Measurements from ENCODE around the gene EEF1AKMT4. TPM values are rescaled to one million over a fixed set of nuclear protein-coding genes. Genes with fewer than 3 reads are reported as not detected.

EEF1AKMT4 gene
- polyA plus RNA-seq, 1 donor (not counting 4 experiments of a cell fraction or from before 2014, with no cell fraction given), result 10.8 TPM

GRCh38 chr3:184211297-184211696, 38.2 kb upstream of the EEF1AKMT4 start:
- no peak overlapping the region for H3K4me3 ChIP-seq (ENCODE audit: control insufficient read depth in 2 of 3, extremely low read depth in 1 of 3, insufficient read depth in 2 of 3, low read depth in 1 of 3, low read length in 3 of 3)
- no peaks in the 10 kb centered on the region for H3K9me3 ChIP-seq (ENCODE audit: control insufficient read depth, low read depth, low read length)
- no peaks in the 10 kb centered on the region for H3K79me2 ChIP-seq (ENCODE audit: control insufficient read depth, insufficient read depth, low read length)
- no peak overlapping the region for H3K9ac ChIP-seq (ENCODE audit: control insufficient read depth, extremely low read depth, insufficient read depth, low read length)
- no peaks in the 10 kb centered on the region for H3K9me1 ChIP-seq (ENCODE audit: control insufficient read depth, extremely low read depth, insufficient read depth, low read length)
- H3K36me3 ChIP-seq (ENCODE audit: control insufficient read depth in 2 of 2, extremely low read depth in 1 of 2, insufficient read depth in 2 of 2, low read length in 2 of 2), result no peaks in the 10 kb centered on the region
- no peaks in the 10 kb centered on the region for H4K20me1 ChIP-seq (ENCODE audit: control insufficient read depth, extremely low read depth, insufficient read depth, low read length)
- FAIRE-seq (no peak), DNase-seq (ENCODE audit: low read depth, low spot score) (no peak)
- H3K27ac ChIP-seq (ENCODE audit: control insufficient read depth, insufficient read depth, low read length), result no peak overlapping the region
- H3K4me1 ChIP-seq (ENCODE audit: control insufficient read depth, extremely low read depth, insufficient read depth, low read length), result no peaks in the 10 kb centered on the region
- dilution Hi-C loops (cut with MboI; ENCODE audit: extremely low pct_ligation_motif_present, low sequenced_read_pairs), result no loop called here
- TF ChIP-seq EZH2 (IDR thresholded peaks at IDR 0.05; ENCODE audit: low read length), result no peak
- TF ChIP-seq CTCF (optimal IDR thresholded peaks at IDR 0.05 in 1 of 3, IDR thresholded peaks at IDR 0.05 in 1 of 3, conservative IDR thresholded peaks at IDR 0.05 in 1 of 3; ENCODE audit: extremely low read depth in 1 of 3, insufficient read depth in 2 of 3, low read length in 3 of 3), result no peak
- no peak overlapping the region for H2AFZ ChIP-seq (ENCODE audit: control insufficient read depth, low read length)
- no peak overlapping the region for H3K4me2 ChIP-seq (ENCODE audit: control insufficient read depth, extremely low read depth, insufficient read depth, low read depth, low read length)
- H3K27me3 ChIP-seq (ENCODE audit: control insufficient read depth, extremely low read depth, insufficient read depth, low read length), result peaks cover 4% of the 10 kb centered on the region

GRCh38 chr3:184211718-184212117, 37.8 kb upstream of the EEF1AKMT4 start:
- dilution Hi-C loops (cut with MboI; ENCODE audit: extremely low pct_ligation_motif_present, low sequenced_read_pairs), result no loop called here
- H3K4me1 ChIP-seq (ENCODE audit: control insufficient read depth, extremely low read depth, insufficient read depth, low read length), result no peaks in the 10 kb centered on the region
- peaks cover under 1% of the 10 kb centered on the region for H3K27me3 ChIP-seq (ENCODE audit: control insufficient read depth, extremely low read depth, insufficient read depth, low read length)
- H2AFZ ChIP-seq (ENCODE audit: control insufficient read depth, low read length), result no peak overlapping the region
- no peak overlapping the region for H3K4me3 ChIP-seq (ENCODE audit: control insufficient read depth in 2 of 3, extremely low read depth in 1 of 3, insufficient read depth in 2 of 3, low read depth in 1 of 3, low read length in 3 of 3)
- no peak for FAIRE-seq
- no peak overlapping the region for H3K9ac ChIP-seq (ENCODE audit: control insufficient read depth, extremely low read depth, insufficient read depth, low read length)
- TF ChIP-seq CTCF (optimal IDR thresholded peaks at IDR 0.05 in 1 of 3, IDR thresholded peaks at IDR 0.05 in 1 of 3, conservative IDR thresholded peaks at IDR 0.05 in 1 of 3; ENCODE audit: extremely low read depth in 1 of 3, insufficient read depth in 2 of 3, low read length in 3 of 3) (no peak), EZH2 (IDR thresholded peaks at IDR 0.05; ENCODE audit: low read length) (no peak)
- H3K36me3 ChIP-seq (ENCODE audit: control insufficient read depth in 2 of 2, extremely low read depth in 1 of 2, insufficient read depth in 2 of 2, low read length in 2 of 2), result no peaks in the 10 kb centered on the region
- no peak overlapping the region for H3K4me2 ChIP-seq (ENCODE audit: control insufficient read depth, extremely low read depth, insufficient read depth, low read depth, low read length)
- no peaks in the 10 kb centered on the region for H3K9me3 ChIP-seq (ENCODE audit: control insufficient read depth, low read depth, low read length)
- no peak overlapping the region for H3K27ac ChIP-seq (ENCODE audit: control insufficient read depth, insufficient read depth, low read length)
- DNase-seq (ENCODE audit: low read depth, low spot score), result no peak
- no peaks in the 10 kb centered on the region for H3K9me1 ChIP-seq (ENCODE audit: control insufficient read depth, extremely low read depth, insufficient read depth, low read length)
- no peaks in the 10 kb centered on the region for H3K79me2 ChIP-seq (ENCODE audit: control insufficient read depth, insufficient read depth, low read length)
- H4K20me1 ChIP-seq (ENCODE audit: control insufficient read depth, extremely low read depth, insufficient read depth, low read length), result no peaks in the 10 kb centered on the region
